ENCODE results near the gene CCDC60. TPM values are rescaled to one million over a fixed set of nuclear protein-coding genes. Genes with fewer than 3 reads are reported as not detected.

Gene CCDC60
- total RNA-seq, 2 experiments from 2014 or later, result not detected

GRCh38 chr12:119406308-119406707 lies 71.8 kb downstream of the CCDC60 start:
- intact Hi-C loops (cut with micrococcal nuclease), result no loop called here

DNA sequence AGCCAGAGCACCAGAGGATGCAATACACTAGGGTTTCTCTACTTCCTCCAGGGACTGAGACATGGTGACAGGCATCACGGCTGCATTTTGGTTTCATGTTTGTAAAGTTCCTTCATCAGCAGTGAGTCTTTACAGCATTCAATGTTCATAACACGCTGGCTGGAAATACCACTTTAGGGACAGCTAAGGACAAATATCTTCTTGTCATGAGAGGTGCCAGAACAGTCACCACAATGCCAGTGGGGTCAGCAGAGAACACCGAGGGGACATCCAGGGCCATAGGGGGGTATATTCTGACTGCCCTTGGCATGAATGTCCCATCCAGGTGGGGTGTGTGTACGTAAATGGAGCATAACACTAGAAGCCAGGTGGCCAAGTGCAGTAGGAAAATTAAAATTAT lies 72.3 kb downstream of the CCDC60 start:
- CTCF ChIA-PET, result no interaction called here
- Mint-ChIP-seq H3K4me3 (no peak overlapping the region), H3K27ac (no peak overlapping the region), H3K9me3 (no peaks in the 10 kb centered on the region), H3K4me1 (ENCODE audit: low read depth) (no peaks in the 10 kb centered on the region), H3K36me3 (ENCODE audit: low read depth) (no peaks in the 10 kb centered on the region), H3K27me3 (ENCODE audit: low read depth) (peaks cover 5% of the 10 kb centered on the region)
- DNase-seq, result no peak
- intact Hi-C loops (cut with micrococcal nuclease), result no loop called here

More at GRCh38 chr12:119406308-119406707, 71.8 kb downstream of the CCDC60 start:
- CTCF ChIA-PET, result interaction anchor here (0.7 kb wide), 1 partner anchor 44 kb away, joined by 3 read pairs; no protein-coding TSS in a partner anchor
- no peak for DNase-seq
- H3K27ac Mint-ChIP-seq, result no peak overlapping the region
- no peaks in the 10 kb centered on the region for H3K36me3 Mint-ChIP-seq (ENCODE audit: low read depth)
- H3K9me3 Mint-ChIP-seq, result no peaks in the 10 kb centered on the region
- no peak overlapping the region for H3K4me3 Mint-ChIP-seq
- no peaks in the 10 kb centered on the region for H3K4me1 Mint-ChIP-seq (ENCODE audit: low read depth)
- peaks cover 5% of the 10 kb centered on the region for H3K27me3 Mint-ChIP-seq (ENCODE audit: low read depth)

DNA sequence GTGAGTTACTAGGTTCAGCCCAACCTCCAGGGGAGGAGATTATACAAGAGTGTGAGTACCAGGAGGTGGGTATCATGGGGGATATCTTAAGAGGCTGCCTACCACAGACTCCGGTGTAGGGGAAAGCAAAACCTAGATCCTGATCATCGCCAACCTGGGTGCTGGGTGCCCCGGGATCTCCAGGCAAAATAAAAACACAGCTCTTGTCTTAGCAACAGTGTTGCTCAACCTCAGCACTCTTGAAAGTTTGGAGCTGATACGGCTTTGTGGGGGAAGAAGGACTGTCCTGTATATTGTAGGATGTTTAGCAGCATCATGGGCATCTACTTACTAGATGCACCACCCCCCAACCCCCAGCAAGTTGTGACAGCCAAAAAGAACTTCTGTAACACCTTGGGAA lies 74.5 kb downstream of the CCDC60 start:
- H3K36me3 Mint-ChIP-seq (ENCODE audit: low read depth), result no peaks in the 10 kb centered on the region
- CTCF ChIA-PET, result no interaction called here
- H3K27me3 Mint-ChIP-seq (ENCODE audit: low read depth), result peaks cover 8% of the 10 kb centered on the region
- no peak overlapping the region for H3K4me3 Mint-ChIP-seq
- intact Hi-C loops (cut with micrococcal nuclease), result no loop called here
- H3K4me1 Mint-ChIP-seq (ENCODE audit: low read depth), result no peaks in the 10 kb centered on the region
- no peaks in the 10 kb centered on the region for H3K9me3 Mint-ChIP-seq
- no peak overlapping the region for H3K27ac Mint-ChIP-seq
- no peak for DNase-seq

GRCh38 chr12:119410396-119410795 lies 75.9 kb downstream of the CCDC60 start:
- Mint-ChIP-seq H3K36me3 (ENCODE audit: low read depth) (no peaks in the 10 kb centered on the region), H3K4me1 (ENCODE audit: low read depth) (no peaks in the 10 kb centered on the region), H3K27ac (no peak overlapping the region), H3K9me3 (no peaks in the 10 kb centered on the region), H3K27me3 (ENCODE audit: low read depth) (peaks cover 10% of the 10 kb centered on the region), H3K4me3 (no peak overlapping the region)
- CTCF ChIA-PET, result no interaction called here
- intact Hi-C loops (cut with micrococcal nuclease), result loop anchor here (5.0 to 10.0 kb wide), 2 partner anchors 556 to 698 kb away; no protein-coding TSS in a partner anchor
- DNase-seq, result no peak

GRCh38 chr12:119412306-119412705 lies 77.8 kb downstream of the CCDC60 start:
- Mint-ChIP-seq H3K27me3 (ENCODE audit: low read depth) (peaks cover 8% of the 10 kb centered on the region), H3K27ac (no peak overlapping the region), H3K9me3 (no peaks in the 10 kb centered on the region), H3K4me3 (no peak overlapping the region), H3K36me3 (ENCODE audit: low read depth) (no peaks in the 10 kb centered on the region), H3K4me1 (ENCODE audit: low read depth) (no peaks in the 10 kb centered on the region)
- CTCF ChIA-PET, result interaction anchor here (0.5 to 1.7 kb wide), 7 partner anchors 8 to 1035 kb away, joined by 3 to 7 read pairs (median 4); no protein-coding TSS in a partner anchor
- intact Hi-C loops (cut with micrococcal nuclease), result loop anchor here (5.0 to 10.0 kb wide), 2 partner anchors 558 to 700 kb away; no protein-coding TSS in a partner anchor
- DNase-seq, result no peak

DNA sequence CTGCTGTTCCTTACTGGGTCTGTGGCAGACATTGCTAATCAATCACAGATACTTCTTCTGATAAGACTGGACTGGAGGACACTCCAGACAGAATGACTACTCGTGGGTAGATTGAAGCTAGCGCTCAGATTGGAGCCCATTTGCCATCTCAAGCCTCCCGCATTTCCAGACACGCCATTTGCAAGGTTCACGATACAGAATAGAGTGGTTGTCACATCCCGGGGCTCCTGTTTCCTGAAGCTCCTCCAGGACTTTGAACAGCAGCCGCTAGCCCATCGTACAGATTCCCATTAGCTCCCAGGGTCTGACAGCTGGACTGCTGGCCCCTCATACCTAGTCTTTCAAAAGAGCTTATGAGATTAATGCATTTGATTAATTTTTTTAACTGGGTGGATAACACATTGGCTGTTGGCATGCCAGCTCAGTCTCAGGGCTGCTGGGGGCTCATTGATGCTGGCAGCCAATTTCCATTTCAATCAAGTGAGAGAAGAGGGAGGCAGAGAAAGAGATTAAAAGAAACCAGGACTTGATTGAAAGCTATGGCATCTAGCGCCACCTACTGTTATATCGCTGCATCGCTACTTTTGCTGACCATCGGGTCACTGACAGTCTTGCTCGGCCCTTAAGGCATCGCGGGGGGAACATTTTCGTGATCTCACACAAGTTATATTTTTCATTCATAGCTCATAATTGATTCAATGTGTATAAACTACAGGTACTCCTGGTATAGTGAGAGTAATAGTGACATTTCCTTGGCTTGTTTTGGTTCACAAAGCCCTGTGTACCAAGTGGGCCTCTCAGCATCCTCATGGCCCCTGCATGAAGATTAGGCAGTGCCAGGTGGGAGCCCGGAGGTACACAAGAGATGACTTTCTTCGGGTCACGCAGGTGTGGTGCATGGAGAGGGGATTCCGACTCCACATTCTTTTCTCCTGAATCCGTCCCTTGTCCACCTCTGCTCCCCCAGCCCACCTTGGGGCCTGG lies 78.6 kb downstream of the CCDC60 start:
- intact Hi-C loops (cut with micrococcal nuclease), result loop anchor here (1.0 to 10.0 kb wide), 5 partner anchors 298 to 1008 kb away; no protein-coding TSS in a partner anchor
- Mint-ChIP-seq H3K27me3 (ENCODE audit: low read depth) (peaks cover 8% of the 10 kb centered on the region), H3K9me3 (no peaks in the 10 kb centered on the region), H3K27ac (no peak overlapping the region), H3K4me3 (no peak overlapping the region), H3K4me1 (ENCODE audit: low read depth) (no peaks in the 10 kb centered on the region), H3K36me3 (ENCODE audit: low read depth) (no peaks in the 10 kb centered on the region)
- peak; percentile 62 for DNase-seq
- CTCF ChIA-PET, result interaction anchor here (0.5 to 1.7 kb wide), 14 partner anchors 8 to 1036 kb away, joined by 3 to 7 read pairs (median 4); no protein-coding TSS in a partner anchor

DNA sequence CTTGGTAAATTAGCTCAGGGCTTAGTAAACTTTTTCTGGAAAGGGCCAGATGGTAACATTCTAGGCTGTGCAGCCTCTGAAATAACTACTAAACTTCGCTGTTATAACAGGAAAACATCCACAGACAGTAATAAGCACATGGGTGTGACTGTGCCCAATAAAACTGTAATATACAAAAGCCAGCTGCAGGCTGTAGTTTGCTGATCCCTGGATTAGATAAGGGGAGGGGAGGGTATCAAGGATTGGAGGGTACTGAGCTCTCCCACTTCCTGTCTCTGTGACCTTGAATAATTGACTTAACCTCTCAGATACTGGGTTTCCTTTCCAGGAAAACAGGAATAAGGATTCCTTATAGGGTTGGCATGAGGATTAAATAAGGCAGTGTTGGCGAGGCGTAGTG lies 81.2 kb downstream of the CCDC60 start:
- H3K27ac Mint-ChIP-seq, result no peak overlapping the region
- no peak for DNase-seq
- CTCF ChIA-PET, result no interaction called here
- no peaks in the 10 kb centered on the region for H3K9me3 Mint-ChIP-seq
- H3K4me3 Mint-ChIP-seq, result no peak overlapping the region
- H3K4me1 Mint-ChIP-seq (ENCODE audit: low read depth), result no peaks in the 10 kb centered on the region
- intact Hi-C loops (cut with micrococcal nuclease), result loop anchor here (10.0 kb wide), 1 partner anchor 561 kb away; no protein-coding TSS in a partner anchor
- no peaks in the 10 kb centered on the region for H3K36me3 Mint-ChIP-seq (ENCODE audit: low read depth)
- peaks cover 14% of the 10 kb centered on the region for H3K27me3 Mint-ChIP-seq (ENCODE audit: low read depth)

GRCh38 chr12:119417440-119417839 lies 82.9 kb downstream of the CCDC60 start:
- no peaks in the 10 kb centered on the region for H3K36me3 Mint-ChIP-seq (ENCODE audit: low read depth)
- DNase-seq, result no peak
- H3K4me1 Mint-ChIP-seq (ENCODE audit: low read depth), result no peaks in the 10 kb centered on the region
- H3K4me3 Mint-ChIP-seq, result no peak overlapping the region
- H3K27ac Mint-ChIP-seq, result no peak overlapping the region
- intact Hi-C loops (cut with micrococcal nuclease), result loop anchor here (10.0 kb wide), 1 partner anchor 563 kb away; no protein-coding TSS in a partner anchor
- CTCF ChIA-PET, result no interaction called here
- peaks cover 3% of the 10 kb centered on the region for H3K9me3 Mint-ChIP-seq
- peaks cover 21% of the 10 kb centered on the region for H3K27me3 Mint-ChIP-seq (ENCODE audit: low read depth)

DNA sequence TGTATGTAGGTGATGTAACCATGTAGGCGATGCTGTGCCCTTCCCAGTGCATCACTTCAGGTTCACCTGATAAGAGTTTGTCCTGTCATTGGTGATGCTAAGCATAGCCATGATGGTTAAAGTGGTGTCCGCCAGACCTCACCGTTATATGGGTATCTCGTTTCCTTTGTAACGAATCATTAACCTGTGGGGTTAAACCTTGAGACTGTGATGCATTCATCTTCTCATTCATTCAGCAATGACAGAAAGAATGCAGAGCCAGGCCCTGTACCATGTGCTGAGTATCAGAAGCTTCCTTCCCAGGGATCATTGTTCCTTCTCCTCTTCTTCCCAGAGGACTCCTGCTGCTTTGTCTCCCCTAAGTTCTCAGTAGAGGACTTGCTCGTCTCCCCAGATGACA lies 84.9 kb downstream of the CCDC60 start:
- Mint-ChIP-seq H3K27ac (no peak overlapping the region), H3K4me1 (ENCODE audit: low read depth) (no peaks in the 10 kb centered on the region), H3K4me3 (no peak overlapping the region), H3K27me3 (ENCODE audit: low read depth) (peaks cover 23% of the 10 kb centered on the region), H3K9me3 (peaks cover 3% of the 10 kb centered on the region), H3K36me3 (ENCODE audit: low read depth) (no peaks in the 10 kb centered on the region)
- no peak for DNase-seq
- CTCF ChIA-PET, result no interaction called here
- intact Hi-C loops (cut with micrococcal nuclease), result loop anchor here (10.0 kb wide), 1 partner anchor 565 kb away; no protein-coding TSS in a partner anchor

GRCh38 chr12:119423285-119423684 lies 88.8 kb downstream of the CCDC60 start:
- intact Hi-C loops (cut with micrococcal nuclease), result no loop called here
- no peaks in the 10 kb centered on the region for H3K4me1 Mint-ChIP-seq (ENCODE audit: low read depth)
- no peak overlapping the region for H3K27ac Mint-ChIP-seq
- peaks cover 3% of the 10 kb centered on the region for H3K9me3 Mint-ChIP-seq
- peaks cover 26% of the 10 kb centered on the region for H3K27me3 Mint-ChIP-seq (ENCODE audit: low read depth)
- no peak for DNase-seq
- no peak overlapping the region for H3K4me3 Mint-ChIP-seq
- CTCF ChIA-PET, result interaction anchor here (0.7 to 1.5 kb wide), 2 partner anchors 10 to 1497 kb away, joined by 3 to 5 read pairs; no protein-coding TSS in a partner anchor
- no peaks in the 10 kb centered on the region for H3K36me3 Mint-ChIP-seq (ENCODE audit: low read depth)

GRCh38 chr12:119425623-119426022 lies 91.1 kb downstream of the CCDC60 start:
- Mint-ChIP-seq H3K9me3 (peaks cover 7% of the 10 kb centered on the region), H3K36me3 (ENCODE audit: low read depth) (no peaks in the 10 kb centered on the region), H3K27me3 (ENCODE audit: low read depth) (peaks cover 20% of the 10 kb centered on the region), H3K4me1 (ENCODE audit: low read depth) (no peaks in the 10 kb centered on the region), H3K27ac (no peak overlapping the region), H3K4me3 (no peak overlapping the region)
- CTCF ChIA-PET, result no interaction called here
- no peak for DNase-seq
- intact Hi-C loops (cut with micrococcal nuclease), result no loop called here

- H3K27me3 Mint-ChIP-seq (ENCODE audit: low read depth), result peaks cover 6% of the 10 kb centered on the region
- CTCF ChIA-PET, result interaction anchor here (0.6 to 6.4 kb wide), 2 partner anchors 13 to 17 kb away, joined by 3 to 48 read pairs; no protein-coding TSS in a partner anchor
Measured at GRCh38 chr12:119431151-119431550, 96.6 kb downstream of the CCDC60 start.

More at GRCh38 chr12:119431151-119431550, 96.6 kb downstream of the CCDC60 start:
- Mint-ChIP-seq H3K9me3 (peaks cover 9% of the 10 kb centered on the region), H3K36me3 (ENCODE audit: low read depth) (no peaks in the 10 kb centered on the region), H3K27ac (no peak overlapping the region), H3K4me3 (no peak overlapping the region), H3K4me1 (ENCODE audit: low read depth) (no peaks in the 10 kb centered on the region)
- intact Hi-C loops (cut with micrococcal nuclease), result no loop called here
- no peak for DNase-seq

All from activated naive CD4-positive, alpha-beta T cell treated with anti-CD3 and anti-CD28 coated beads for 36 hours (primary cell).